HL-60/S4 treated with retinoic acid at 250 ng/mL for 4 days and 3 days (cell line): ENCODE results near the gene TMEM86A.

Experiments used
- in situ Hi-C: fragments of 300-500 bp; cut with MboI; formaldehyde crosslinking; loops from 2 replicates; pipeline ENCODE4 v1.7.0; 2022; ENCODE audit warnings: low sequenced_read_pairs

TMEM86A gene

GRCh38 chr11:18754308-18754707 lies 55.7 kb downstream of the TMEM86A start:
- in situ Hi-C loops: no loop called here
